H1 (cell line): ENCODE measurements around the gene SYNPO.

Experiments used
- CTCF ChIP-seq, 3 experiments: IDR thresholded peaks; 1 replicate in 2 of 3; 2 replicates in 1 of 3; pipeline versions ENCODE4 v1.5.1 to v1.6.1; 2011; ENCODE audit warnings: low read length in 3 of 3, mild to moderate bottlenecking in 3 of 3, inconsistent platforms in 2 of 3, low read depth in 1 of 3, moderate library complexity in 1 of 3; ENCODE audit not compliant: insufficient read depth in 1 of 3; ENCODE audit errors: control extremely low read depth in 1 of 3
- TEAD4 ChIP-seq: IDR thresholded peaks from 2 replicates; pipeline ENCODE4 v1.6.1; 2012; ENCODE audit warnings: low read depth, low read length, inconsistent platforms, mixed read lengths

GRCh38 chr5:150599281-150599680, 41.2 kb upstream of the SYNPO start:
- TF ChIP-seq TEAD4, result no peak
- no peak for TF ChIP-seq CTCF (IDR thresholded peaks at IDR 0.05; ENCODE audit: control extremely low read depth in 1 of 3, insufficient read depth in 1 of 3, low read depth in 1 of 3, low read length in 3 of 3)
